ENCODE data around the gene SERTAD3.

GRCh38 chr19:40492274-40492673 lies 48.1 kb upstream of the SERTAD3 start:
- TF ChIP-seq, protein P1, sequence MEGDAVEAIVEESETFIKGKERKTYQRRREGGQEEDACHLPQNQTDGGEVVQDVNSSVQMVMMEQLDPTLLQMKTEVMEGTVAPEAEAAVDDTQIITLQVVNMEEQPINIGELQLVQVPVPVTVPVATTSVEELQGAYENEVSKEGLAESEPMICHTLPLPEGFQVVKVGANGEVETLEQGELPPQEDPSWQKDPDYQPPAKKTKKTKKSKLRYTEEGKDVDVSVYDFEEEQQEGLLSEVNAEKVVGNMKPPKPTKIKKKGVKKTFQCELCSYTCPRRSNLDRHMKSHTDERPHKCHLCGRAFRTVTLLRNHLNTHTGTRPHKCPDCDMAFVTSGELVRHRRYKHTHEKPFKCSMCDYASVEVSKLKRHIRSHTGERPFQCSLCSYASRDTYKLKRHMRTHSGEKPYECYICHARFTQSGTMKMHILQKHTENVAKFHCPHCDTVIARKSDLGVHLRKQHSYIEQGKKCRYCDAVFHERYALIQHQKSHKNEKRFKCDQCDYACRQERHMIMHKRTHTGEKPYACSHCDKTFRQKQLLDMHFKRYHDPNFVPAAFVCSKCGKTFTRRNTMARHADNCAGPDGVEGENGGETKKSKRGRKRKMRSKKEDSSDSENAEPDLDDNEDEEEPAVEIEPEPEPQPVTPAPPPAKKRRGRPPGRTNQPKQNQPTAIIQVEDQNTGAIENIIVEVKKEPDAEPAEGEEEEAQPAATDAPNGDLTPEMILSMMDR (IDR thresholded peaks at IDR 0.05) = no peak
- TF ChIP-seq POLR2A (IDR thresholded peaks at IDR 0.05) = no peak

Data from lower leg skin (tissue), 3 donors.